ENCODE results near the gene CDIPT. TPM values are rescaled to one million over a fixed set of nuclear protein-coding genes. Genes with fewer than 3 reads are reported as not detected.

The CDIPT gene
- total RNA-seq, 4 donors from 2014 or later, result 39.6 to 122 (median 91.2) TPM

GRCh38 chr16:29843931-29844330, 19.1 kb downstream of the CDIPT start:
- Histone ChIP-seq H3K36me3 (peaks cover 0 to 93% (median 3%) of the 10 kb centered on the region in 3 donors), H3K27ac (no peak overlapping the region)

GRCh38 chr16:29842732-29843346, 20.2 kb downstream of the CDIPT start:
- H3K27ac ChIP-seq, result no peak overlapping the region
- H3K27me3 ChIP-seq, result no peaks in the 10 kb centered on the region
- no peak for DNase-seq
- H3K9me3 ChIP-seq, result no peaks in the 10 kb centered on the region
- H3K4me1 ChIP-seq, result no peaks in the 10 kb centered on the region
- H3K36me3 ChIP-seq, result peaks cover 0 to 98% (median 3%) of the 10 kb centered on the region in 3 donors
- H3K4me3 ChIP-seq, result no peak overlapping the region
- TF ChIP-seq POLR2A (IDR thresholded peaks at IDR 0.05) (no peak), CTCF (IDR thresholded peaks at IDR 0.05) (peak in 2 of 6 experiments; percentile 5 to 7)

More at GRCh38 chr16:29843931-29844330, 19.1 kb downstream of the CDIPT start:
- no peaks in the 10 kb centered on the region for H3K27me3 ChIP-seq
- H3K4me3 ChIP-seq, result no peak overlapping the region
- TF ChIP-seq POLR2A (IDR thresholded peaks at IDR 0.05) (no peak), CTCF (IDR thresholded peaks at IDR 0.05) (no peak)
- DNase-seq, result no peak
- no peaks in the 10 kb centered on the region for H3K4me1 ChIP-seq
- H3K9me3 ChIP-seq, result no peaks in the 10 kb centered on the region

DNA sequence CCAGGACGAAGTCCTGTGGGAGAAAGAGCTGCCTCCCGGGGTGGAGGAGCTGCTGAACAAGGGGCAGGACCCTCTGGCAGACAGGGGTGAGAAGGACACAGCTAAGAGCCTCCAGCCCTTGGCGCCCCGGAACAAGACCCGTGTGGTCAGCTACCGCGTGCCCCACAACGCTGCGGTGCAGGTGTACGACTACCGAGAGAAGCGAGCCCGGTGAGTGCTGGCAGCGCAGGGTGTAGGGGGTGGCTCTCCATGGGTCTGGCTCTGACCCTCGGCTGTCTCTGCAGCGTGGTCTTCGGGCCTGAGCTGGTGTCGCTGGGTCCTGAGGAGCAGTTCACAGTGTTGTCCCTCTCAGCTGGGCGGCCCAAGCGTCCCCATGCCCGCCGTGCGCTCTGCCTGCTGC, 21.4 kb downstream of the CDIPT start:
- Histone ChIP-seq H3K9me3 (no peaks in the 10 kb centered on the region), H3K4me3 (no peak overlapping the region), H3K27ac (no peak overlapping the region), H3K36me3 (peaks cover 0 to 98% (median 3%) of the 10 kb centered on the region in 3 donors), H3K27me3 (no peaks in the 10 kb centered on the region), H3K4me1 (no peaks in the 10 kb centered on the region)
- TF ChIP-seq POLR2A (IDR thresholded peaks at IDR 0.05) (no peak), CTCF (IDR thresholded peaks at IDR 0.05) (no peak)
- DNase-seq, result no peak

- Histone ChIP-seq H3K4me3 (no peak overlapping the region), H3K36me3 (peaks cover 0 to 98% (median 0%) of the 10 kb centered on the region in 3 donors)
These were observed 22.8 kb downstream of the CDIPT start for GRCh38 chr16:29840240-29840639.

GRCh38 chr16:29839822-29840221, 23.2 kb downstream of the CDIPT start:
- no peaks in the 10 kb centered on the region for H3K27me3 ChIP-seq
- H3K4me1 ChIP-seq, result no peaks in the 10 kb centered on the region
- DNase-seq, result no peak
- TF ChIP-seq POLR2A (IDR thresholded peaks at IDR 0.05) (no peak), CTCF (IDR thresholded peaks at IDR 0.05) (no peak)
- H3K27ac ChIP-seq, result no peak overlapping the region
- H3K36me3 ChIP-seq, result peaks cover 0 to 98% (median 0%) of the 10 kb centered on the region in 3 donors
- no peaks in the 10 kb centered on the region for H3K9me3 ChIP-seq
- no peak overlapping the region for H3K4me3 ChIP-seq

More at GRCh38 chr16:29840240-29840639, 22.8 kb downstream of the CDIPT start:
- no peaks in the 10 kb centered on the region for H3K27me3 ChIP-seq
- no peak for DNase-seq
- no peak overlapping the region for H3K27ac ChIP-seq
- no peaks in the 10 kb centered on the region for H3K9me3 ChIP-seq
- TF ChIP-seq CTCF (IDR thresholded peaks at IDR 0.05) (no peak), POLR2A (IDR thresholded peaks at IDR 0.05) (no peak)
- H3K4me1 ChIP-seq, result no peaks in the 10 kb centered on the region

All from Peyer's patch (tissue), 4 donors.